HG03064 (cell line): ENCODE measurements around the gene SLC6A19.

ENCODE experiments used
- ATAC-seq: cut with Tn5 transposase; IDR thresholded peaks from one replicate; pipeline ENCODE4 v1.9.1; 2021; ENCODE audit warnings: low read depth; ENCODE audit not compliant: unreplicated experiment

The SLC6A19 gene

GRCh38 chr5:1179383-1179715, 22.0 kb upstream of the SLC6A19 start:
- no peak for ATAC-seq

GRCh38 chr5:1180096-1180495, 21.3 kb upstream of the SLC6A19 start:
- no peak for ATAC-seq

GRCh38 chr5:1180841-1181271, 20.5 kb upstream of the SLC6A19 start:
- no peak for ATAC-seq

- ATAC-seq, result no peak
Measured at GRCh38 chr5:1181451-1182359, 19.7 kb upstream of the SLC6A19 start.

- no peak for ATAC-seq
Measured at GRCh38 chr5:1182360-1182632, 19.1 kb upstream of the SLC6A19 start.

- ATAC-seq, result no peak
Measured at GRCh38 chr5:1182633-1183423, 18.6 kb upstream of the SLC6A19 start.

GRCh38 chr5:1183424-1184162, 17.8 kb upstream of the SLC6A19 start:
- no peak for ATAC-seq

GRCh38 chr5:1184163-1184470, 17.3 kb upstream of the SLC6A19 start:
- ATAC-seq, result no peak

GRCh38 chr5:1184481-1184880, 16.9 kb upstream of the SLC6A19 start:
- no peak for ATAC-seq

GRCh38 chr5:1185038-1185627, 16.3 kb upstream of the SLC6A19 start:
- ATAC-seq, result no peak

GRCh38 chr5:1185629-1186350, 15.6 kb upstream of the SLC6A19 start:
- no peak for ATAC-seq

- no peak for ATAC-seq
Measured at GRCh38 chr5:1186351-1187233, 14.8 kb upstream of the SLC6A19 start.

GRCh38 chr5:1187234-1187949, 14.0 kb upstream of the SLC6A19 start:
- no peak for ATAC-seq

- ATAC-seq, result no peak
Measured at GRCh38 chr5:1187950-1188334, 13.5 kb upstream of the SLC6A19 start.

- no peak for ATAC-seq
Measured at GRCh38 chr5:1188464-1188863, 12.9 kb upstream of the SLC6A19 start.

- ATAC-seq, result no peak
Measured at GRCh38 chr5:1189269-1189668, 12.1 kb upstream of the SLC6A19 start.

- ATAC-seq, result no peak
Measured at GRCh38 chr5:1190278-1190677, 11.1 kb upstream of the SLC6A19 start.

GRCh38 chr5:1190837-1191239, 10.6 kb upstream of the SLC6A19 start:
- ATAC-seq, result no peak
